ENCODE results near the gene GPR39. TPM values are rescaled to one million over a fixed set of nuclear protein-coding genes. Genes with fewer than 3 reads are reported as not detected.
A peak's percentile ranks its signal among the peaks of the same experiment; 100 is the strongest.

The GPR39 gene
- total RNA-seq: 0.09 TPM
- polyA plus RNA-seq: 1.0 TPM
- long read RNA-seq, donor 1: 0 reads
- long read RNA-seq, donor 2: 0 reads
- long read RNA-seq, donor 3: 0 reads
- long read RNA-seq, donor 4: 0 reads
- long read RNA-seq, donor 5: 0 reads
- long read RNA-seq, donor 6: 0 reads
- long read RNA-seq, donor 7: 0 reads
- long read RNA-seq, donor 8: 0 reads
- long read RNA-seq, donor 9: 0 reads
- long read RNA-seq, donor 10: 0 reads

- no peaks in the 10 kb centered on the region for H3K9me3 ChIP-seq (ENCODE audit: control insufficient read depth in 2 of 2, insufficient read depth in 1 of 2, low read length in 1 of 2)
- H3K27ac ChIP-seq (ENCODE audit: low read depth in 1 of 2, low read length in 1 of 2): no peak within 1 kb of the TSS
- no peaks in the 10 kb centered on the region for H3K36me3 ChIP-seq (ENCODE audit: control insufficient read depth in 2 of 2, insufficient read depth in 2 of 2, low read length in 1 of 2)
- H3K27me3 ChIP-seq (ENCODE audit: control insufficient read depth in 2 of 2, insufficient read depth in 1 of 2, low read length in 1 of 2): peaks cover 2 to 31% of the 10 kb centered on the region in 2 donors
- WGBS: 43% methylated on average over 23 of the region's 23 CpGs
- DNase-seq (ENCODE audit: low read depth in 6 of 9, low spot score in 9 of 9): no peak
- H3K4me1 ChIP-seq (ENCODE audit: control insufficient read depth in 2 of 2, insufficient read depth in 2 of 2, low read length in 2 of 2): peaks cover 0 to 4% of the 10 kb centered on the region in 2 donors
- H3K4me3 ChIP-seq (ENCODE audit: low read length in 2 of 2): peak within 1 kb of the TSS; percentile 6 to 8
Measured at GRCh38 chr2:132416723-132417395, at the start of gene GPR39. Gene GPR39, plus strand, starts transcription at chr2:132416805.

- Histone ChIP-seq H3K27ac (ENCODE audit: low read depth in 1 of 2, low read length in 1 of 2) (no peak overlapping the region), H3K4me3 (ENCODE audit: low read length in 2 of 2) (no peak overlapping the region), H3K4me1 (ENCODE audit: control insufficient read depth in 2 of 2, insufficient read depth in 2 of 2, low read length in 2 of 2) (no peaks in the 10 kb centered on the region), H3K36me3 (ENCODE audit: control insufficient read depth in 2 of 2, insufficient read depth in 2 of 2, low read length in 1 of 2) (no peaks in the 10 kb centered on the region), H3K9me3 (ENCODE audit: control insufficient read depth in 2 of 2, insufficient read depth in 1 of 2, low read length in 1 of 2) (no peaks in the 10 kb centered on the region), H3K27me3 (ENCODE audit: control insufficient read depth in 2 of 2, insufficient read depth in 1 of 2, low read length in 1 of 2) (no peaks in the 10 kb centered on the region)
- 46% methylated on average over 2 of the region's 2 CpGs for WGBS
- DNase-seq (ENCODE audit: low read depth in 6 of 9, low spot score in 9 of 9): no peak
Measured at GRCh38 chr2:132368191-132368590, 48.4 kb upstream of the GPR39 start.

GRCh38 chr2:132372276-132372675 is 44.3 kb upstream of the GPR39 start:
- Histone ChIP-seq H3K36me3 (ENCODE audit: control insufficient read depth in 2 of 2, insufficient read depth in 2 of 2, low read length in 1 of 2) (no peaks in the 10 kb centered on the region), H3K4me1 (ENCODE audit: control insufficient read depth in 2 of 2, insufficient read depth in 2 of 2, low read length in 2 of 2) (no peaks in the 10 kb centered on the region), H3K9me3 (ENCODE audit: control insufficient read depth in 2 of 2, insufficient read depth in 1 of 2, low read length in 1 of 2) (peaks cover 0 to 3% of the 10 kb centered on the region in 2 donors), H3K4me3 (ENCODE audit: low read length in 2 of 2) (no peak overlapping the region), H3K27me3 (ENCODE audit: control insufficient read depth in 2 of 2, insufficient read depth in 1 of 2, low read length in 1 of 2) (no peaks in the 10 kb centered on the region), H3K27ac (ENCODE audit: low read depth in 1 of 2, low read length in 1 of 2) (no peak overlapping the region)
- DNase-seq (ENCODE audit: low read depth in 6 of 9, low spot score in 9 of 9): no peak
- WGBS: 95% methylated on average over 3 of the region's 3 CpGs

GRCh38 chr2:132373391-132374135 is 43.0 kb upstream of the GPR39 start:
- peaks cover 0 to 3% of the 10 kb centered on the region in 2 donors for H3K9me3 ChIP-seq (ENCODE audit: control insufficient read depth in 2 of 2, insufficient read depth in 1 of 2, low read length in 1 of 2)
- WGBS: 92% methylated on average over 5 of the region's 5 CpGs
- DNase-seq (ENCODE audit: low read depth in 6 of 9, low spot score in 9 of 9): no peak
- H3K27ac ChIP-seq (ENCODE audit: low read depth in 1 of 2, low read length in 1 of 2): no peak overlapping the region
- no peaks in the 10 kb centered on the region for H3K4me1 ChIP-seq (ENCODE audit: control insufficient read depth in 2 of 2, insufficient read depth in 2 of 2, low read length in 2 of 2)
- H3K36me3 ChIP-seq (ENCODE audit: control insufficient read depth in 2 of 2, insufficient read depth in 2 of 2, low read length in 1 of 2): no peaks in the 10 kb centered on the region
- no peaks in the 10 kb centered on the region for H3K27me3 ChIP-seq (ENCODE audit: control insufficient read depth in 2 of 2, insufficient read depth in 1 of 2, low read length in 1 of 2)
- H3K4me3 ChIP-seq (ENCODE audit: low read length in 2 of 2): no peak overlapping the region

- DNase-seq (ENCODE audit: low read depth in 6 of 9, low spot score in 9 of 9): no peak
- H3K36me3 ChIP-seq (ENCODE audit: control insufficient read depth in 2 of 2, insufficient read depth in 2 of 2, low read length in 1 of 2): no peaks in the 10 kb centered on the region
- H3K27ac ChIP-seq (ENCODE audit: low read depth in 1 of 2, low read length in 1 of 2): no peak overlapping the region
- H3K4me3 ChIP-seq (ENCODE audit: low read length in 2 of 2): no peak overlapping the region
- H3K9me3 ChIP-seq (ENCODE audit: control insufficient read depth in 2 of 2, insufficient read depth in 1 of 2, low read length in 1 of 2): peaks cover 0 to 3% of the 10 kb centered on the region in 2 donors
- no peaks in the 10 kb centered on the region for H3K27me3 ChIP-seq (ENCODE audit: control insufficient read depth in 2 of 2, insufficient read depth in 1 of 2, low read length in 1 of 2)
- no peaks in the 10 kb centered on the region for H3K4me1 ChIP-seq (ENCODE audit: control insufficient read depth in 2 of 2, insufficient read depth in 2 of 2, low read length in 2 of 2)
Measured at GRCh38 chr2:132374151-132374550, 42.5 kb upstream of the GPR39 start.

GRCh38 chr2:132374551-132374950 is 42.1 kb upstream of the GPR39 start:
- Histone ChIP-seq H3K4me1 (ENCODE audit: control insufficient read depth in 2 of 2, insufficient read depth in 2 of 2, low read length in 2 of 2) (no peaks in the 10 kb centered on the region), H3K27me3 (ENCODE audit: control insufficient read depth in 2 of 2, insufficient read depth in 1 of 2, low read length in 1 of 2) (no peaks in the 10 kb centered on the region), H3K27ac (ENCODE audit: low read depth in 1 of 2, low read length in 1 of 2) (no peak overlapping the region), H3K9me3 (ENCODE audit: control insufficient read depth in 2 of 2, insufficient read depth in 1 of 2, low read length in 1 of 2) (peaks cover 0 to 3% of the 10 kb centered on the region in 2 donors), H3K4me3 (ENCODE audit: low read length in 2 of 2) (no peak overlapping the region), H3K36me3 (ENCODE audit: control insufficient read depth in 2 of 2, insufficient read depth in 2 of 2, low read length in 1 of 2) (no peaks in the 10 kb centered on the region)
- 97% methylated on average over 2 of the region's 2 CpGs for WGBS
- DNase-seq (ENCODE audit: low read depth in 6 of 9, low spot score in 9 of 9): no peak

GRCh38 chr2:132374961-132375360 is 41.6 kb upstream of the GPR39 start:
- Histone ChIP-seq H3K36me3 (ENCODE audit: control insufficient read depth in 2 of 2, insufficient read depth in 2 of 2, low read length in 1 of 2) (no peaks in the 10 kb centered on the region), H3K4me3 (ENCODE audit: low read length in 2 of 2) (no peak overlapping the region), H3K4me1 (ENCODE audit: control insufficient read depth in 2 of 2, insufficient read depth in 2 of 2, low read length in 2 of 2) (no peaks in the 10 kb centered on the region), H3K9me3 (ENCODE audit: control insufficient read depth in 2 of 2, insufficient read depth in 1 of 2, low read length in 1 of 2) (peaks cover 0 to 3% of the 10 kb centered on the region in 2 donors), H3K27me3 (ENCODE audit: control insufficient read depth in 2 of 2, insufficient read depth in 1 of 2, low read length in 1 of 2) (no peaks in the 10 kb centered on the region), H3K27ac (ENCODE audit: low read depth in 1 of 2, low read length in 1 of 2) (no peak overlapping the region)
- 97% methylated on average over 1 of the region's 1 CpG for WGBS
- DNase-seq (ENCODE audit: low read depth in 6 of 9, low spot score in 9 of 9): no peak

GRCh38 chr2:132381376-132381775 is 35.2 kb upstream of the GPR39 start:
- Histone ChIP-seq H3K27ac (ENCODE audit: low read depth in 1 of 2, low read length in 1 of 2) (no peak overlapping the region), H3K4me1 (ENCODE audit: control insufficient read depth in 2 of 2, insufficient read depth in 2 of 2, low read length in 2 of 2) (no peaks in the 10 kb centered on the region), H3K36me3 (ENCODE audit: control insufficient read depth in 2 of 2, insufficient read depth in 2 of 2, low read length in 1 of 2) (no peaks in the 10 kb centered on the region), H3K27me3 (ENCODE audit: control insufficient read depth in 2 of 2, insufficient read depth in 1 of 2, low read length in 1 of 2) (no peaks in the 10 kb centered on the region), H3K9me3 (ENCODE audit: control insufficient read depth in 2 of 2, insufficient read depth in 1 of 2, low read length in 1 of 2) (no peaks in the 10 kb centered on the region), H3K4me3 (ENCODE audit: low read length in 2 of 2) (no peak overlapping the region)
- 94% methylated on average over 4 of the region's 4 CpGs for WGBS
- DNase-seq (ENCODE audit: low read depth in 6 of 9, low spot score in 9 of 9): no peak

GRCh38 chr2:132383956-132384355 is 32.6 kb upstream of the GPR39 start:
- Histone ChIP-seq H3K27me3 (ENCODE audit: control insufficient read depth in 2 of 2, insufficient read depth in 1 of 2, low read length in 1 of 2) (no peaks in the 10 kb centered on the region), H3K36me3 (ENCODE audit: control insufficient read depth in 2 of 2, insufficient read depth in 2 of 2, low read length in 1 of 2) (no peaks in the 10 kb centered on the region), H3K27ac (ENCODE audit: low read depth in 1 of 2, low read length in 1 of 2) (no peak overlapping the region), H3K4me3 (ENCODE audit: low read length in 2 of 2) (no peak overlapping the region), H3K4me1 (ENCODE audit: control insufficient read depth in 2 of 2, insufficient read depth in 2 of 2, low read length in 2 of 2) (no peaks in the 10 kb centered on the region), H3K9me3 (ENCODE audit: control insufficient read depth in 2 of 2, insufficient read depth in 1 of 2, low read length in 1 of 2) (no peaks in the 10 kb centered on the region)
- 19% methylated on average over 8 of the region's 8 CpGs for WGBS
- no peak for DNase-seq (ENCODE audit: low read depth in 6 of 9, low spot score in 9 of 9)

Measured in thymus (tissue), 14 donors.